ENCODE results near the gene UST. TPM values are rescaled to one million over a fixed set of nuclear protein-coding genes. Genes with fewer than 3 reads are reported as not detected.
A peak's percentile ranks its signal among the peaks of the same experiment; 100 is the strongest.

Gene UST
- total RNA-seq, 1 experiment from 2014 or later = 0.37 TPM

DNA sequence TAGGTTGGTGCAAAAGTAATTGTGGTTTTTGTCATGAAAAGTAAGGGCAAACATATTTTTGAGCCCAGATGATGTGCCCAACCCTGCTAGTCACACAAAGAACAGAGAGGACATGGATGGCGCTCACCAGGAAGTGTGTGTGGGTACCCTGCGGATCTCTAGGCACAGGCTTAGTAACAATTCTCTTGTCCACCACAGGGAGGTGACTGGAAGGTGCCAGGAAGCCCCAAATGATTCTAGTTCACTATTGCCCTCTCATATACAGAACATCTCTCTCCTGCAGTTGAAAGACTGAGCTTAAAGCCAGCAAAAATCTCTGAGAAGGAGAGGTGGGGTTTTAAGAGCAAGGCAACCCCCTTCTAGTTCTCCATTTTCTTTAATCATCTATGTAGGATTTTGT is 298.6 kb downstream of the UST start:
- in situ Hi-C loops (cut with HindIII; ENCODE audit: low pct_unique_long_range_greater_than_20kb, low sequenced_read_pairs) = loop anchor here (25.0 kb wide), 1 partner anchor 467 kb away; no protein-coding TSS in a partner anchor
- DNase-seq (ENCODE audit: low read depth) = no peak

DNA sequence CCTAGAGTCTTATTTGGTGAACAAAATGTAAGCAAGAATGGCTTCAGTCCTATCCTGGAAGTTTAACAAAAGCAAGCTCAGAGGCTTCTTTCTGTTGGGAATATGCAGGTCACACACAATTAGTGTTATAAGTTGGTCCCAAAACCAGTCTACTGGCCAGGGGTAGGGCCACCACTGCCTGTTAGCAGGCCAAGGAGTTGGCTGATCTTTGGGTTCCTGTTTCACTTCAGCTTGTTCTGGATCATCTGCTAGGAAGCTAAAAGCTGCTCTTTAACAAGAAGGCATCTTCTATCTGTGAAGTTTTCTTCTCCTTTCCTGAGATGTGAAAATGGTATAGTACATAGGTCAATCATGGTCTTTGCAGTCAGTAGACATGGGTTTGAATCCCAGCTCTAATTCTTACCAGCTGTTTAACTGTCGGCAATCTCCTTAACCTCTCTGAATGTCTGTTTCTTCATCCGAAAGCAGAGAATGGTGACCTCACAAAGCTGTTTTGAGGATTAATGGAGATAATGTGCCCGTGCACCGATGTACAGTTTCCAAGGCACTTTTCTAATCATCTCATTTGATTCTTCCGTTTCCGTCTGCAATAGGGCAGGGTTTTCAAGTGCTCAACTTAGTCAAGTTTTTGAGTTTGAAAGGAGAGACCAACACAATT is 299.5 kb downstream of the UST start:
- in situ Hi-C loops (cut with HindIII; ENCODE audit: low pct_unique_long_range_greater_than_20kb, low sequenced_read_pairs) = loop anchor here (25.0 kb wide), 1 partner anchor 466 kb away; no protein-coding TSS in a partner anchor

DNA sequence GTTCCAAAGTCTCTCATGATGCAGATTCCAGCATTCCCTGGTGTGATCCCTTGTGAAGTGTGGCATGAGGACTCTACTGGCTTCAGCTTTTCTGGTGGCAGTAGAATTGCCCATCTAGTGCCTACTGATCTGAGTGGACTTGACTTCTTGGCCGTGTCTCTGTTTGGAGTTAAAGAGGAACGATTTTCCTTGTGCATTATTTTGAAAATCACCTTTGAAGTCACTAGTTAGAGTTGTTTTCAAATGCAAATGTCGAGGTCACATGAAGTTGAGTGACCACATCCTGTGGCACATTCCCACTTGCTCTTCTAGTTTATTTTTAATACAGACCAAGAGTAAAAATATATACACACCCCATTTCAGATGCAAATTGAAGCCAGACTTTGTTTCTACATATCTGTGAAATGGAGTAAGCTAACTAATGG is 300.0 kb downstream of the UST start:
- in situ Hi-C loops (cut with HindIII; ENCODE audit: low pct_unique_long_range_greater_than_20kb, low sequenced_read_pairs) = loop anchor here (25.0 kb wide), 1 partner anchor 465 kb away; no protein-coding TSS in a partner anchor
- DNase-seq (ENCODE audit: low read depth) = no peak

More for the DNA sequence above, 299.5 kb downstream of the UST start:
- no peak for DNase-seq (ENCODE audit: low read depth)

DNA sequence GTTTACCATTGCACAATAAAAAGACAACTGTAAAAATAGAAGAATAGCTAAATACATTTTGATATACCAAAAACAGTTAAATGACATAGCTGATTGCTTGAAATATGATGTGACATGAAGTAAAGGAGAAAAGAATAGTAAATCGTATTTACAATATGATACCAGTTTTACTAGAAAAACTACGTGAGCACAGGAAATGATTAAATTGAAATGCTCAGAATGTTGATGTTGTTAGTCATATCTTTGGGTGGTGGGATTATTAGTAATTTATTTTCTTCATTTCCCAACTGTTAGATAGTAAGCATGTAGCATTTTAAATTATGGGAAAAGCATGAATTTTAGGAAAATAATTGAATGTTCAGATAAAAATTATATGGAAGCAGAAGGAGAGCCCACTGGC is 302.4 kb downstream of the UST start:
- in situ Hi-C loops (cut with HindIII; ENCODE audit: low pct_unique_long_range_greater_than_20kb, low sequenced_read_pairs) = loop anchor here (25.0 kb wide), 1 partner anchor 463 kb away; no protein-coding TSS in a partner anchor
- no peak for DNase-seq (ENCODE audit: low read depth)

DNA sequence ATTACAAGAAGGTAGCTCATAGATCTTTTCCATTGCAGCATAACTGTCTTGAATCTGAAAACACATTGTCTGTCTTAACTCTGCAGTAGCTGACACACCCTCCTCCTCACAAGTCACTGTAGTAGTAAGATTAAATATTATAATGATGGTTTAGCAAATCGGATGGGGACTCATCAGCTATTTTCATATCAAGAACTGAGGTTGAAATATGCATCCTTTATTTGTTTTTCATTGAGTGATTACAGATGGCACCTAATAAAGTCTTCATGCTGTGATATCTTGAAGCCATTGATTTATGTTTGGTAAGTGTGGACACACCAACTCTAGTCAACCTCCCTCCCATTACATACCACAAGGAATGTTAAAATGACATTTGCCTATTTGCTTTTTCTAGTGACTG is 303.3 kb downstream of the UST start:
- in situ Hi-C loops (cut with HindIII; ENCODE audit: low pct_unique_long_range_greater_than_20kb, low sequenced_read_pairs) = no loop called here
- DNase-seq (ENCODE audit: low read depth) = no peak

DNA sequence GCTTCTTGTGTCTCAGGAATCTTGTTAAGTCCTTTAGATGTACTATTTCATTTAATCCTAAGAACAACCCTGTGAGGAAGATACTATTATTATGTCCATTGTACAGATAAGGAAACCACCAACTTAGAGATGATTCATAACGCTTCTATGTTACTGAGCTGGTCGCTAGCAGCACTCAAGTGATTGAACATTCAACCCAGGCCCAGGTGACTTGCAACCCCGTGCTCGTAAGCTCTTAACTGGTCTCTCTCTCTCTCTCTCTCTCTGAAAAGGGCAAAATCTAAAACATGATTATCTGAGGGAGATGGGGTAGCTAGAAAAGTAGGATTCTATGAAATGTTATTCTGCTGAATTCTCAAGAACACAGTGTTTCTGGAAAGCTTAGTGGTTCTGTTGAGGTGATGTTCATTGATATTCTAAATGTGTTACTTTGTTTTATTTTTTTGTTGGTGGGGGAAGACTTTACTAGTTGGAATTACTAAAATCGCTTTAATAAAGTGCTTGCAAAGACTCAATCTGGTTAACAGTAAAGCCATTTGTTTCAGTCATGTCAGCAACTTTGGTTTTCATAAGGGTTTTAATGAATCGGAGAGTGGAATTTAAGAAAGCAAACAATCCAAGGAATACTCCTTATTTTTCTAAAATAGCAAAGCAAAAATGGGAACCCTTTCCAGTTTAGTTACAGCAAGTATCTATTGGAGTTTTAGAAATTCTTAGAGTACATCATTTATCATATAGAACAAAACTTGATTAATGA is 305.7 kb downstream of the UST start:
- no peak for DNase-seq (ENCODE audit: low read depth)
- in situ Hi-C loops (cut with HindIII; ENCODE audit: low pct_unique_long_range_greater_than_20kb, low sequenced_read_pairs) = no loop called here

DNA sequence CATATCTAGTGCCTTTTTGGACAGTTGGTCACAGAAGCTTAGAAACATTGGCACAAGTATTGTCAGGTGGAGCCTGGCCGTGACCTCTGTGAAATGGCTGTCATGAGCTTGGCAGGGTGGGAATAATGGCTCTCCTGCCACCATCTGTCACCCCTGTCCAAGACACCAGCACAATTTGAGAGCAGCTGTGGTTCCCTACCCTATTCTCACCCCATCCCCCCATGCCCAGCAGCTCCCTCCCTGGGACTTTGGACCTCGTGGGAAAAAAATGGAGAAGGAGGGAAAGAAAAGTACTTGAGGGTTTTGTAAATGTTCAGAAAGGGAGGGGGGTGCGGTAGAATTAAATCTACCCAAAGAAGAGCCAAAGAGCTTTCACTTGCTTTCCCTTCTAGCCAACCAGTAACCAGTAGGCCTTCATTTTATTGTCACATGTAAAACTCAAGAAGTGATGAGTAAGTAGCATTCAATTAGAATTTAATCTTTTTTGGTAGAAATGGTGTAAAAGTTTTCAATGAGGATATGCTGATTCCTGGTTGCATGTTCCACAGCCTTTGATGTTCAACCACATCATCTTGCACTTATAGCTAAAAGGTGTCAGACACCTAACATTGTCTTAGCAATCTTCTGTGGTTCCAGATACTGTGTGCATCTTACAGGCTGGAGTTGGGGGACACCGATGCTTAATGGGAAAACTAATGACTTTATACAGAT is 307.2 kb downstream of the UST start:
- in situ Hi-C loops (cut with HindIII; ENCODE audit: low pct_unique_long_range_greater_than_20kb, low sequenced_read_pairs) = no loop called here
- DNase-seq (ENCODE audit: low read depth) = no peak

DNA sequence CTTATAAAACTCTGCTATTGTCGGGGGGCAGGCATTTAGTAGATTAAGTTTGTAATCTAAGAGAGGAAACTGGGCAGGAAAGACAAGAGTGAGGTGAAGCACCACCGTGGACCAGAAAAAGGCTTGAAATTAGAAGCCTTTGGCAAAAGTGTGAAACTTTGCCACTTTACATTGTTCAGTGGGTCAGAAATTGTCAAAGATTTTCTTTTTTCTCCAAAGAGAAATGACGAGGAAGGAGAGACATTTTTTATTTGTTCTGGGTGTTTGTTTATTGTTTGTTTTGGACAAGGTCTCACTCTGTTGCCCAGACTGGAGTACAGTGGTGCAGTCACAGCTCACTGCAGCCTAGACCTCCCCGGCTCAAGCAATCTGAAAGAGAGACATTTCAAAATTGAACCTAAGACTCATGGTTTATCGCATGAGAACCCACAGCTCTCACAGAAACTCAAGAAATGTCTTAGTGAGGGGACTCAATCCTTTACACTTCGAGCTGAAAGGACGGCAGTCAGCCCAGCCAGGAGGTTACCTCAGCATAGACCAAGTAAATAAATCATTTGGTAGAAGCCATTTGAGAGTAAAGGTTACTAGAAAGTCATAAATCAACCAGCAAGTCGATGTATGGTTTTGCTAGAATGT is 307.8 kb downstream of the UST start:
- in situ Hi-C loops (cut with HindIII; ENCODE audit: low pct_unique_long_range_greater_than_20kb, low sequenced_read_pairs) = no loop called here
- peak; percentile 12 for DNase-seq (ENCODE audit: low read depth)

DNA sequence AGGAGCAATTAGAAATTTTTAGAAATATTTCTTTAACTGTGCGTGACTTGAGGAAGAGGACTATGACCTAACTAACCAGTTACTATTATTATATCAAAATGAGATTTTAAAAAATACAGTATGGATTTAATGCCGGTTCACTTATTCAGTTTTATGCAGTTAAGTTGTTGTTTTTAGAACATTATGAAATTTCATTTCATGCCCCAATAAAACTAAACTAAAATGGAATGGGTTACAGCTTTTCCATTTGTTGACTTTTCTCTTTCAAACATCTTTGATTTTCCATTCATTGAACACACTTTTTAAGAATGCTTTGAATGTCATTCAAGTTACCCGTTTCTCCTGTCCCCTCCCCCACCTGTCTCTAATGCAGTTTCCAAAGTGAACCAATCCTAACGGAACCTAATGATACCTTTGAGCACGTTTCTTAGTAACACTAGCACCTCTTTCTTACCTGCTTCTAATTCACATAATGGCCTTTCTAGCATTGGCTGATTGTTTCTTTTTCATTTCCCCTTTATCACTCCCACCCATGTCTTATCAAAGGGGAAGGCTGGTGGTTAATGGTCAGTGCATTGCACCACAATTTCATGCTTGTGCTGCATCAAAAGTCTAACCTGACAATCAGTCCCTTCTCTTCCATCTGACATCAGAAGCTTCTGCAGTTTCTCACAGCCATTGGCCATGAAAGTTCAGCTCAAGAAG is 308.5 kb downstream of the UST start:
- in situ Hi-C loops (cut with HindIII; ENCODE audit: low pct_unique_long_range_greater_than_20kb, low sequenced_read_pairs) = no loop called here
- DNase-seq (ENCODE audit: low read depth) = no peak

DNA sequence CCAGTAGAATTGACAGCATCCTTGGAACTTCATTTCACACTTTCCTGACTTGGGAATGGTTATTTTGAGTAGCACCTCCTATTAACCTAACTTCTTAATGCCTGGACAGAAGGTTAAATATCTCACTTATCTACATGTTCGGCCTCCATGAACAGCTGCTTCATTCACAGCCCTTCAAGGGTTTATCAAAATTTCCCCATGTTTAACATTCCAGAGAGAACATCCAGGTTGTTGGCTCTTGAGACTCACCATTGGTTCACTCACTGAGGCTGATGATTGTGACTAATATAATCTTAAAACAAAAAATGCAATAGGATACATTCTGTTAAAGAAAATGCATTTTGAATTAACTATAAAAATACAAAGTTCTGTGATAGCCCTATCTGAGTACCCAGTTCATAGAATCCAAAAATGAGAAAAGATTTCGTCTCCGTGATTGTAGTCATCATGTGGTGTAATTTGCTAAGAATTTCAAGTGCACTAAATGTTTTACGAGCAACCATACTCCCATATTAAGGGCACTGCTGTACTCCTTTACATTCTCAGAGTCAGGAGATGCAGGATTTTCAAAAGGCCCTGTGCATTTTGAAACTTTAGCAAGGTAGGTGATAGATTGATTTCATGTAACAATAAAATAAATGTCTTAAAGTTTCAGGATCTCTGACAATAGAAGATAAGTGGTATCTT is 310.1 kb downstream of the UST start:
- DNase-seq (ENCODE audit: low read depth) = no peak
- in situ Hi-C loops (cut with HindIII; ENCODE audit: low pct_unique_long_range_greater_than_20kb, low sequenced_read_pairs) = no loop called here

DNA sequence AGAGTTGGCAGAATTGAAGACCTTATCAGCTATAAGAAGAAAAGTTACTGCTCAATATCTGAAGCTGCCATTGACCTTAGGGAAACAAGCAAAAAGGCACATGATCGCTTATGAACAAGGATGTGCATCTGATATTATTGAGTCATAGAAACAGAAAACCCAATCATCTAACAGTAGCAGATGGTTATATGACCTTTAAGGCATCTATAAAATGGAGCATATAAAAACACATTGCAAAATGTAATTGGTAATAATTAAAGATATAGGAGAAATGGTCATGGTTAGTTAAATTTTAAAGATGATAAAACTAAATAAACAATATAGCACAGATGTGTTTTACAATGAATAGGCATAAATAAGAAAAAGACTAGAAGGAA is 310.6 kb downstream of the UST start:
- DNase-seq (ENCODE audit: low read depth) = no peak
- in situ Hi-C loops (cut with HindIII; ENCODE audit: low pct_unique_long_range_greater_than_20kb, low sequenced_read_pairs) = no loop called here

DNA sequence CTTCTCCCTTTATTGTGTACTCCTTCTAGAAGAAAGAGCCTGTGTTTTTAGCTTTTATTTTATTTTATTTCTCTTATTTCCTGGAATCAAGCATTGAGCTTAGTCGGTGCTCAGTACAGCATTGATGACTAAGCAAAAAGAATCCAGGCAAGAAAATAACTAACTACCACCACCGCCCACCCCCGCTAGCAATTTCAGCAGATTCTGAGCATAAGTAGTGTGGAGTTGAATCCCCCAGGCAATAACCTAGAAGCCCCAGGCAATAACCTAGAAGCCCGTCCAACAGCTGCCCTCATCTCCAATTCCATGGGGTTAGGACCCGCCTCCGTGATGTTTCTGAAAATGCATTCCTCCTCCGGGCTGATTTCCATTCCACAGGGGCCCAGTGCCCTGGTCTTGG is 312.7 kb downstream of the UST start:
- DNase-seq (ENCODE audit: low read depth) = no peak
- in situ Hi-C loops (cut with HindIII; ENCODE audit: low pct_unique_long_range_greater_than_20kb, low sequenced_read_pairs) = no loop called here

DNA sequence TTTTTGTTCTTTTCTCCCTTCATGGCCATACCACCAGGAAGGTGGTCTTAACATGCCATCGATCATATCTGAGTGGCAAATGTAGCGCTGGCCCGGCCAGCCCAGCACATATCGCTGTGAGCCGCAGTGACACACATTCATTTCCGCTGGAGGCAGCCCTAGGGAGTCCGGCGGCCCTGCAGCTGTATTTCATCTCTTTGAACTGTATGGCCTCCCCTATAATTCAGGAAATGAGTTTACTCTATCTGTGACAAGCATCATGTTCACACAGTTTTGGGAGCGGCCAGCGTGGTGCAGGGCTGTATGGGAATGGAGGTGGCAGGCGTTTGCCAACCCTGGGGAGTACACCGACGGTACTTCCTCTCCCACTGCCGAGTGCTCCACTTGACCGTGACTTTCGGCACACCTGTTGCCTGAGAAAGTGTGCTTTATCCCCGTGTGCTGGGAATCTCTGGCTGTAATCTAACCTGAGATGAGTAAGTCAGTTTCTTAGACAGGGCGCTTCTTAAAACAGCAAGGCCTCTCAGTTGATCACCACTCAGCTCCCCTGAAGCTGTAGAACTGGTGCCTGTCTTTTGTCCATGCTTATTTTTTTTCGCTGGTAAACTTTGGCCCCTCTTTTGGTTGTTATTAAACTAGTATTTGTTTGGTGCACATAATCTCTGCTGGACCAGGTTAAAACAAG is 313.6 kb downstream of the UST start:
- no peak for DNase-seq (ENCODE audit: low read depth)

DNA sequence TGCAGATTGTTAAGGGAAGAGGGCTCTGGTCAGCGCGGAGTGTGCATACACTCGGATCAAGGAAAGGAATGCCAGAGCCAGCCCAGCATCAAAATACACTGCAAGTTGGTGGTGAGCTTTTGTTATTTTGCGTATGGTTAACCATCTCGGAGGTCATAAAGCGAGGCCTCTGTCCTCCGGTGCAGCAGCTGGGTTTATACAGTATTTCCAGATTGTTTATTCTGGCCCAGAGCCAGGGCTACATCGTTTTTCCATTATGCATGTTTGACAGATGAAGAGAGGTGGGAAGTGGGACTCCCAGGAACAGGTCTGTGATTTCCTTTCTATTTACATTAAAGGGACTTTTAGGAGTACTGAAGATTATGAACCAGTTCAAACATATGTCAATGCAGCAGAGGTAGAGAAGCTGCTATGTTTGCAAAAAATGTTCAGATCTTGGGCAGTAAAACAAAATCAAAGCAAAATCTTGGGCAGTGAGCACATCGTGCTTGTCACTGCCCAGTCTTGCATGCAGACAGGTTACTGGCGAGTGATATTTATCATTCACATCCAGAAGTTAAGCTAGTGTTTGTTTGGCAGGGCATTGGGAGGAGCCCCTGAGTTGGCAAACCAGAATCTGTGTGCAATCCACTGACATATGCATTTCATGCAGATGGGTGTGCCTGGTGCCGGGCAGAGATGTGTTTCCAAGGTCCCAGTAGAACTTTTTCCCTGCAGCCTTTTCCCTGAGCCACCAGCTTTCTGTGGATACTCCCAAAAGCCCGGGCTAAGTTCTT is 314.3 kb downstream of the UST start:
- in situ Hi-C loops (cut with HindIII; ENCODE audit: low pct_unique_long_range_greater_than_20kb, low sequenced_read_pairs) = no loop called here
- DNase-seq (ENCODE audit: low read depth) = peak; percentile 83

More for the DNA sequence above, 313.6 kb downstream of the UST start:
- in situ Hi-C loops (cut with HindIII; ENCODE audit: low pct_unique_long_range_greater_than_20kb, low sequenced_read_pairs) = no loop called here

DNA sequence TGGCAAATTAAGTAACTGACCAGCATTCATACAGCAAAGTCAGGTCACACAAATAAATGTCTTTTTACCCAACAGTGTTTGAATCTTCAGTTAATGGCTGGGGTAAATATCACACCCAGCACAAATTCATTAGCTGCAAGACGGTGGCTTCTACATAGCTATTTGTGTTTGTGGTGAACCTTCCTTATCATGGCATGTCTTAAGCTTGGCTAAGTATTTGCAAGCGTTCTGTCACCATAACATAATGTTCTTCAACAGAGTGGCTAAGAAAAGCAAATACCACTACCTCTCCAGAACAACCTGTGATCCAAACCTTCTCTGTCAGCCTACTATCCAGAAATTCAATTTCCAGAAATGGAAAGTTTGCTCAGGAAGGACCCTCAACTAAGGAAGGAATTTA is 315.1 kb downstream of the UST start:
- DNase-seq (ENCODE audit: low read depth) = no peak
- in situ Hi-C loops (cut with HindIII; ENCODE audit: low pct_unique_long_range_greater_than_20kb, low sequenced_read_pairs) = no loop called here

DNA sequence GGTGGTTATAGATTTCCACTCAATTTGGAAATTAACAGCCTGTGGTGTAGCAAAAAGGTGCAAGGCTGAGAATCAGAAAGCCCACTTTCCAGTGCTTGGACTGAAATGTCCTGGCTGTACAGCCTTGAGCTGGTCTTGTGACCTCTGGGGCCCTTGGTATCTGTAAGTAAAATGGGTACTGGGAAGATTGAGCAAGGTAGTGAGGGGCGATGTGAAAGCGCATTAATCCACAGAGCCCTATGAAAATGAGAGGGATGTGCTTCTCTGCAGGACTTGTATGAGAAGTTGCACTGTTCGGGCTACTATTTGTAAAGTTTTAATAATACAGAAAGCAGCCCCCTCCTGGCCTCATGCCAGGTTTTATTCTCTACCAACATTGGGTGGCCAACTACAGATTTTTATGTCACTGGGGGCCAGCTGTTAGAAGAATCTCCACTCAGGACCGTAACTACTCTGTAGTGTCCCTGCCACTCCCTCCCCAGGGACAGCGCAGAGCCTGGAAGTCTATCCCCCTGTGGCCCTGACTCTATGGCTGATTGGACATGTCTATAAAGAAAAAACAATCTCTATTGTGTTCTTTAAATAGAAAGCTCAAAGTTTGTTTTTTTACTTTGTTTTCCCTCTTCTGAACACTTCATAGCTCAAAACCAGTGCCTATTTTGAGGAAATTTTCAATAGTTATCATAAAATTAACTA is 316.0 kb downstream of the UST start:
- no peak for DNase-seq (ENCODE audit: low read depth)
- in situ Hi-C loops (cut with HindIII; ENCODE audit: low pct_unique_long_range_greater_than_20kb, low sequenced_read_pairs) = no loop called here

Data from Caki2 (cell line).